GM13976 (cell line): ENCODE results near the gene TLE1.

Experiments
- DNase-seq: peaks from one replicate; pipeline ENCODE4 v3.0.0; 2012; ENCODE audit warnings: low spot score
- CTCF ChIP-seq: IDR thresholded peaks from 2 replicates; pipeline ENCODE4 v1.5.1; 2012; ENCODE audit warnings: borderline replicate concordance, mild to moderate bottlenecking; ENCODE audit not compliant: insufficient read depth; ENCODE audit errors: extremely low read depth, missing control alignments, control extremely low read depth
- in situ Hi-C: fragments of 300-500 bp; cut with MboI; formaldehyde crosslinking; loops from one replicate; pipeline ENCODE4 v1.12.0; 2022; ENCODE audit warnings: low sequenced_read_pairs, mixed read lengths, inconsistent platforms; ENCODE audit not compliant: unreplicated experiment

The TLE1 gene

GRCh38 chr9:81564632-81565031, 124.7 kb downstream of the TLE1 start:
- in situ Hi-C loops: no loop called here
- no peak for DNase-seq
- TF ChIP-seq CTCF: no peak

- in situ Hi-C loops: no loop called here
- DNase-seq: no peak
- no peak for TF ChIP-seq CTCF
Observed at GRCh38 chr9:81563739-81564138, 125.6 kb downstream of the TLE1 start.

- in situ Hi-C loops: no loop called here
- DNase-seq: no peak
- TF ChIP-seq CTCF: no peak
Observed at GRCh38 chr9:81563020-81563407, 126.3 kb downstream of the TLE1 start.

- no peak for DNase-seq
- in situ Hi-C loops: no loop called here
- TF ChIP-seq CTCF: no peak
Observed at GRCh38 chr9:81562231-81563019, 126.9 kb downstream of the TLE1 start.

- in situ Hi-C loops: no loop called here
- no peak for DNase-seq
- TF ChIP-seq CTCF: no peak
Observed at GRCh38 chr9:81560851-81561732, 128.3 kb downstream of the TLE1 start.

- in situ Hi-C loops: no loop called here
- no peak for TF ChIP-seq CTCF
- no peak for DNase-seq
Observed at GRCh38 chr9:81559709-81560108, 129.6 kb downstream of the TLE1 start.
